ENCODE measurements around the gene CACNA1C. TPM values are rescaled to one million over a fixed set of nuclear protein-coding genes. Genes with fewer than 3 reads are reported as not detected.

Gene CACNA1C
- polyA plus RNA-seq, 1 donor = 11.4 TPM

DNA sequence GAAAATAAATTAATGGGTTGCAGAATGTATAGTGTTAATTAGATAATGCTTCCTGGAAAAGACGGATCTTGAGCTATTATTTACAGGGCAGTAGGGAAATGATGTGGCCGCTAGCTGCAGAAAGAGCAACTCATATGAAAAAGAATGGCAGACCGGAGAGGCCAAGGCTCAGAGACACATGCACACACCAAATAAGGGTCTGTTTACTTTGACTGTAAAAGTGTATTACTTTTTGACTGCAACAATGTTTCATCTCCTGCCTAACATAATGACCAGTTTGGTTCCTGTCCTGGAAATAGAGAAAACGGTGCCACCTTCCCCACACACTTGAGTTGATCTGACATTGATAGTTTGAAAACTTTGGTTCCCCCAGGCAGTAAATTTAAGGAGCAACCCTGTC is 290.9 kb downstream of the CACNA1C start:
- no peak for DNase-seq

DNA sequence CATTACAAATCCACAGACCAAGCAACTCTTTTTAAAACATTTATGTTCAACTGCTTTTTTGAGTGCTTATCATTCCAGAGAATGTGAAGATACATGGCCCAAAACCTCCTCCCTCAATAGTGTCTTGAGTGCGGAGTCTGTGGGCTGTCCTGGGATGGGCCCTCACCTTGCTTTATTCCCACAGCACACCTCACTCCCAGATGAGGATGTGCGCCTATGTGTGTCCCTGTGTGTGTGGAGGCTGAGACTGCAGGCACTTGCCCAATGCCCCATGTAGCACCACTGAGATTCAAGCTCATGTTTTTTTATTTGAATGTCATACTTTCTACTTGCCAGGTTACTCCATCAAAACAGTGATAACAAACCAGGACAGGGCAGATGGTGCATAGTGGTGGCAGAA is 291.7 kb downstream of the CACNA1C start:
- DNase-seq = no peak

- DNase-seq = no peak
Observed at GRCh38 chr12:2344885-2345284, 292.1 kb downstream of the CACNA1C start.

GRCh38 chr12:2345902-2346301 is 293.1 kb downstream of the CACNA1C start:
- DNase-seq = no peak

GRCh38 chr12:2346416-2346815 is 293.6 kb downstream of the CACNA1C start:
- no peak for DNase-seq

DNA sequence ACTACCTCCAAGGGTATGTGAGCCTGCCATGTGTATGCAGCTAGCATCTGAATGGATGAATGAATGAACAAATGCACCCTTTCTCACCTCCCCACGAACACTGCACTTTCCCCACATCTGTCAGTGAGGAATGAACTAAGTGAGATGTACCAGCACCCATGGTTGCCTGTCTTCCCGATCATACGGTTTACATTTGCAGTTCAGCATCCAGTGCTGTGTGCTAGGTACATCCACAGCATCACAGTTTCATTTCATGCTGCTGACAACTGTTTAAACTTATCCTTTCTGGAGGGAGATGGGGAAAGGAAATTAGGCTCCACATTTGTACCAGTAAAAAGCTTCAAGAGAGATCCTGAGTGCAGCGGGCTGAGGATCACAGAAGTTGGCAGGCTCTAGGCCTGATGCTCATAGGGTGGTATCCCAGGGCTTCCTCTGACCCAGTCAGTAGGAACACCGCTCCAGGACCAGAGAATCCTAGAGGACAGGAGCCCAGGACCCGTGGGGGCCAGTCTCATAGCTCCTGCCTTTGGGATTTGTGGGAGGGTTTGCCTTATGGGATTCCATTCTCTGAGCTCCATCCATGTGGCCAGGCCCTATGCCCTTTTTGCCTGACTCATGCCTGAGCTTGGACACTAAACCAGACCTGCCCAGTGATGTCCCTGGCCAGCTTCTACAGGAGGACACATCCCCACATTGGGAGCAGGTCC is 294.5 kb downstream of the CACNA1C start:
- DNase-seq = no peak

- no peak for DNase-seq
Observed at GRCh38 chr12:2347844-2348481, 295.2 kb downstream of the CACNA1C start.

- DNase-seq = no peak
Observed at GRCh38 chr12:2348482-2348852, 295.7 kb downstream of the CACNA1C start.

DNA sequence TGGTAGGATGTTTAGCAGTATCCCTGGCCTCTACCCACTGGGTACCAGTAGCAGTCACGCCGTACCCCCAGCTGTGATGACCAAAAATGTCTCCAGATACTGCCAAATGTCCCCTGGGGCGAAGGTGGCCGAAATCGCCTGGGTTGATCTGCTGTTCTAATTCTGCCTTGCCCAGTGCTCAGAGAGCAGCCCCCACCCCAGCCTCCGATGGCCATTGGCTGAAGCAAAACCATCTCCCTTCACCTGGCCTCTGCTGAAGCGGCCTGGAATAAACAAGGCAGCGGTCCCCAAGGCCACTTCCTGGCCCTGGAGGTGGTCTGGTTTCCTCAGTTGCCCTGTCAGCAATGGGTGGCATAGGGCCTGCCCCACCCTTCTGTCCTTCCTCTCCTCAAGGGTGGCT is 298.4 kb downstream of the CACNA1C start:
- no peak for DNase-seq

DNA sequence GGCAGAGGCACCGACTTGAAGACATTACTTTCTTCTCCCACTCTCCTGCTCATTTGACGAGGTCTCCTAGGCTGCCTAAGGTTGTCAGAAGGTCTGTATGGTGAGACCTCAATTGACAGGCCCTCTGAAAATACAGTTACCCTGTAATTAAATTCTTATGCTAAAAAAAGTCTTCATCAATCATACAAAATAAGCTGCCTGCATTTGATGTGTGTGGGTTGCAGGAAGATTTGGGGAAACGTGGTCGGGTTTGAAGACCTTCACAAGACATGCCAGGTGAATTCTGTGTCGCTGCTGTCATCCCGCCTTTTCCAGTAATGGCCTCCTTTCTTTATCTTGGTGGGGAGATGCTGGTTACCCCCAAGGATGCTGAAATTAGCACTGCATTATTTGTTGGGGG is 299.4 kb downstream of the CACNA1C start:
- no peak for DNase-seq

GRCh38 chr12:2353281-2353680 is 300.5 kb downstream of the CACNA1C start:
- no peak for DNase-seq

DNA sequence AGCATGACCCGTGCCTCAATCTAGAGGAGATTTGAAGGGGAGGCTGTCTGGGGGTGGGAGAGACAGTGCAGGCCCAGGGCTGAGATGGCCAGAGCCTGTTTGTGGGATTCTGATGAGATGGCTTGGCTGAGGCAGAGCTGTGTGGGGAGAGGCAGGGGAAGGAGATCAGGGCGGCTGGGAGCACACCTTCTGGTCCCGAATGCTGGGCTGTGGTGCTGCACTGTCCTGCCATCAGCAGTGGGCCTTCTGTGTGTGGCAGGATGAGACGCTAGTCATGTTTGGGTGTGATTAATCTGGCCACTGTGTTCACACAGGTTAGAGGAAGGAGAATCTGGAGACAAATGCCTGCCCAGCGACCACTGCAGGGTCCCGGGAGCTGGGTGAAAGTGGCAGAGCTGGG is 300.9 kb downstream of the CACNA1C start:
- no peak for DNase-seq

- no peak for DNase-seq
Observed at GRCh38 chr12:2354151-2354991, 301.6 kb downstream of the CACNA1C start.

GRCh38 chr12:2355198-2355597 is 302.4 kb downstream of the CACNA1C start:
- DNase-seq = no peak

- DNase-seq = no peak
Observed at GRCh38 chr12:2355604-2356003, 302.8 kb downstream of the CACNA1C start.

- DNase-seq = no peak
Observed at GRCh38 chr12:2356601-2357125, 303.9 kb downstream of the CACNA1C start.

GRCh38 chr12:2358986-2359658 is 306.3 kb downstream of the CACNA1C start:
- DNase-seq = no peak

GRCh38 chr12:2359725-2360629 is 307.2 kb downstream of the CACNA1C start:
- no peak for DNase-seq

DNA sequence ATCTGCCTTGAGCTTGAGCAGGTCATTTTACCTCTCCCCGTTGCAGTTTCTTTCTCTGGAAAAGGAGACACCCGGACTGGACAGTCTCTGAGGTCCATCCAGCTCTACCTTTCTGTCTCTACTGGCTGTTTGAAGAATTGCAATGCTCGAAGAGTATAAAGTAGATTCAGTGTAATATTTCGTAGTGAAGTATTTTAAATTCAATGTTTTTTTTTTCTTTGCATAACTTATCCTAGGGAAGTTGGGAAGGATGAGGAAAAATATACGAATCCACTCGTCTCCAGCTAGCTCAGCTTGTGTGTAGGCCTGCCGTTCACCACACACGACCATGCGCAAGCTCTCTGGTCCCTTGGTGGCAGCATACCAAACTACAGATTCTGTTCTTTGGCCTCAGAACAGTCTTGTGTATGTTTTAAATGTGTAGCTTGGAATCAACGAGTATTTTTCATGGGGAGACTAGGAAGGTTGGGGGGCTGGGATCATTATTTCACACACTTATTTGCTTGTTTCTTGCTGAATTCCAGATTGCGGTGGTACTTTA is 307.9 kb downstream of the CACNA1C start:
- no peak for DNase-seq

DNA sequence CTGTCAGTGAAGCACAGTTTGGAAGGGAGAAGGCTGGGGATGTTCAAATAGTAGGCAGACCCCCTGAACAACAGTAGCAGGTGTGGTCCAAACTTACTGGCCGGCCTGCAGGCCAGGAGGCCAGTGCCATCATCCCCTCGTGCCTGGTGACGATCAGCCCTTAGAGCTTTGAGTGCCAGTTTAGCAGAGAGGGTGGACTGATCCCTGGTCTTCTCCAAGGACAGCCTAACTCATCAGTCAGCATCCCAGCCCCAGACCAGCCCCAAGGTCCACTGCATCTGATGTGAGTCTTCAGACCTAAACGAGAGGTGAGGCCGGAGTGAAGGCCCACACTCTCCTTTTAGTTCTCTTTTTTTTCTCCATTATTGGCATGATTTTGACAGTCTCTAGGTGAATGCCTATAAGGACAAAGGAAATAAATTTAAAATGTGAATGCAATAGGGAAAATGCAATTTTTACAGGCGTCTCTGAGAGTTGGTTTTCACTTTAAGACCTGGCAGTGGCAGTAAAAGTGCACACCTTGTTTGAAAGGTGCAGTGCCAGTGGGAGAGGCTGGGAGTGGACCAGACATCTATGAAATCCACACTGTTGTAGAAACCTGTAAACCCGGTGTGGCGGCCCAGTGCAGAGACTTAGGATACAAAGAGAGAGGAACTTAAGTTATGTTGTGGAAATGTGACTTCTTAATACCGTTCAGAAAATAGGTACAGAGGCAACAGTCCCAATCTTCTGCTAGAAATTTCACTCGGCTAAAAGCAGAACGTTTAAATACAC is 311.2 kb downstream of the CACNA1C start:
- no peak for DNase-seq
